Measurements from ENCODE around the gene PODN.

Gene PODN

GRCh38 chr1:53122961-53123413, 61.0 kb downstream of the PODN start:
- no peak for TF ChIP-seq CTCF (IDR thresholded peaks at IDR 0.05; ENCODE audit: control insufficient read depth, insufficient read depth, low read depth, low read length, missing control alignments)
- no peak overlapping the region for H3K4me3 ChIP-seq (ENCODE audit: control insufficient read depth, low read depth, low read length)
- DNase-seq (ENCODE audit: low read depth): no peak

DNA sequence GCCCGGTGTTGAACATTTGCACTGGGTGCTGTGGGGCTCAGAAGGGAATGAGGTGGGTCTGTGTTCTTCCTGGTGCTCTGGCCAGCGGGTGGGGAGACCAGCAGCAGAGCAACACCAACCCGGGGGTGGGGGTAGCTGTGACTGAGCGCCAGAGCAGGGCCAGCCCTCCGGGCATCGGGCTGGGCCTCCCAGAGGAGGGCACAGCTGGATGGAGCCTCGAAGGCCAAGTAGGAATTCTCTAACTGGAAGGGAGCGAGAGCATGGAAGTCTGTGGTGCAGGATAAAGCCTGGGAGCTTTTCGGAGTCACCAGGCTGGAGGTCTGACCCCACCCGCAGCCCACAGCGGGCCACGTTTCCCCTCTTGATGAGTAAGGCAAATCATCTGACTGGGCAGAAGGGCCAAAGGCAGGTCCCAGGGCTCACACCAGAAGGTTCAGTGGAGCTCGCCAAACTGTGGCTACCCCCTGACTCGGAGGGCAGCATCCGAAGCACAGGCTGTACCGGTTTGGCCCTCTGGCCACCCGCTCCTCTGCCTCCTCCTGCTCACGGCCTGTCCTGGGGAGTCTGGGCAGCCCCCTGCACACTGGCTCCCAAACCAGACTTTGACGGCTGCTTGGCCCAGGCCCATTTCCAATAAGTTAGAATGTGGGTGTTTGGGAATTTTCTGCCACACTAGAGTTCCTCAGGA, 61.6 kb downstream of the PODN start:
- no peak for DNase-seq (ENCODE audit: low read depth)
- H3K4me3 ChIP-seq (ENCODE audit: control insufficient read depth, low read depth, low read length): no peak overlapping the region
- TF ChIP-seq CTCF (IDR thresholded peaks at IDR 0.05; ENCODE audit: control insufficient read depth, insufficient read depth, low read depth, low read length, missing control alignments): no peak

GRCh38 chr1:53125122-53125521, 63.1 kb downstream of the PODN start:
- TF ChIP-seq CTCF (IDR thresholded peaks at IDR 0.05; ENCODE audit: control insufficient read depth, insufficient read depth, low read depth, low read length, missing control alignments): no peak

DNA sequence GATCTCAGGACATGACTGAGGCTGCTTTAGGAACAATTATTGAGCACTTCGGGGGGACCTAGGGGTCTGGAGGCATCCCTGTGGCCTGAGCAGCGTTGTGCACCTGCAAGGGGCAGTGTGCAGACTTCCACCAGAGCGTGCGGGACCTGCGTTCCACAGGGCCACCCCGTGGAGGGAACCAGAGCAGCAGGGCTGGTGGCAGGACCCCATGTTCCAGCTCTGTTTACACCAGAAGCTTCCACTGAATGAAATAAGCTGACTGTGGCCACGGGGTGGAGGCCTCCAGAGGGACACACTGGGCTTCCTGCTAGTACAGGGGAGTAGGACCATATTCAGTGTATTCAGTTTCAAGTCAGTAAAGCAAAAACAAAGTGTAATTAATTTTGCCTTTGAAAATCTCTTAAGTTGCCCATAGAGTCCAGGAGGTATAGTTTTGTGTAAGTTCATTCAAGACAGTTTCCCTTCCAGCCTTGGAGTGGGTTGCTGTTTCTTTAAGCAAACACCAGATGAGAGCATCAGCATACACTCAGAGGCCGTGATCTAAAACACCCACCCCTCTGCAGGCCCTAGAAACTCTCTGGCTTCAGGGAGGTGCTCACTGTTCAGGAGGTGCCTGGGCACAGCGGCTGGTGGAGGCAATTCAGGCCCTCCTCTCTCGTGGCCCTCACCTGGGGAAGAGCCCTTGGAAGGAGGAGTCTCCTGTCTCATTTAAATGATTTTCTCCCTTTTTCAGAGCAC, 63.8 kb downstream of the PODN start:
- no peak for TF ChIP-seq CTCF (IDR thresholded peaks at IDR 0.05; ENCODE audit: control insufficient read depth, insufficient read depth, low read depth, low read length, missing control alignments)
- H3K4me3 ChIP-seq (ENCODE audit: control insufficient read depth, low read depth, low read length): no peak overlapping the region
- no peak for DNase-seq (ENCODE audit: low read depth)

More at GRCh38 chr1:53125122-53125521, 63.1 kb downstream of the PODN start:
- no peak overlapping the region for H3K4me3 ChIP-seq (ENCODE audit: control insufficient read depth, low read depth, low read length)
- no peak for DNase-seq (ENCODE audit: low read depth)

DNA sequence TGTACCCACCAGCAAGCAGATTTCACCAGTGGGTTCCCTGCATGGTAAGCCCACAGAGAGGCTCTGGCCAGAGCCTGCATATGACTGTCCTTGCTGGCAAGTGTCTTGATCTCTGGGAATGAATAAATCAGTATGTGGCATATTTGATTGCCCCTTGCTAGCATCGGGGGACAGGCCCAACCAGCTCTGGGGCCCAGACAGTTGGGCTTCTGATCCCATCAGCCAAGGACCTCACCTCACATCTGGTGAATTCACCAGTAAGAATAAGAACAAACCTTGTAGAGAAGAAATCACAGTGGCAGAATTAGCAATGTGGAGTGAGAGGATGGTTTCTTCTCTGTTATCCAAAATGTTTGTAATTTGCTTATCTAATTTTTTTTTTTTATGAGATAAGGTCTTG, 64.5 kb downstream of the PODN start:
- no peak for TF ChIP-seq CTCF (IDR thresholded peaks at IDR 0.05; ENCODE audit: control insufficient read depth, insufficient read depth, low read depth, low read length, missing control alignments)
- H3K4me3 ChIP-seq (ENCODE audit: control insufficient read depth, low read depth, low read length): no peak overlapping the region
- DNase-seq (ENCODE audit: low read depth): no peak

DNA sequence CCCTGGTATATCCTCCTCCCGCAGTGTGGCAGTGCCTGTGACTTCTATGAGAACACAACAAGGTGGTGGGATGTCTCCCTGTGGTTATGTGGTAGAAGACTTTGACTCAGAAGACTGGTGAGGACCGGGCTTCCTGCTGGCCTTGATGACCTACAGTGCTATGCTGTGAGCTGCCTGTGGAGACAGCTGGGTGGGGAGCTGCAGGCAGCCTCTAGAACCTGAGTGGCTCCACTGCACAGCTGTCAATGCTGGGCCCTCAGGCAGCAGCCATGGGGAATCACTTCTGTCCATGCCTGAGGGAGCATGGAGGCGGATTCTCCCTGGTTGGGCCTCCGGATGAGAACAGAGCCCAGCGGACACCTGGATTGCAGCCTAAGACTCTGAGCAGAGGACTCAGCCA, 65.5 kb downstream of the PODN start:
- no peak for TF ChIP-seq CTCF (IDR thresholded peaks at IDR 0.05; ENCODE audit: control insufficient read depth, insufficient read depth, low read depth, low read length, missing control alignments)
- DNase-seq (ENCODE audit: low read depth): no peak
- H3K4me3 ChIP-seq (ENCODE audit: control insufficient read depth, low read depth, low read length): no peak overlapping the region
